ENCODE measurements around the gene PARD6A.

DNA sequence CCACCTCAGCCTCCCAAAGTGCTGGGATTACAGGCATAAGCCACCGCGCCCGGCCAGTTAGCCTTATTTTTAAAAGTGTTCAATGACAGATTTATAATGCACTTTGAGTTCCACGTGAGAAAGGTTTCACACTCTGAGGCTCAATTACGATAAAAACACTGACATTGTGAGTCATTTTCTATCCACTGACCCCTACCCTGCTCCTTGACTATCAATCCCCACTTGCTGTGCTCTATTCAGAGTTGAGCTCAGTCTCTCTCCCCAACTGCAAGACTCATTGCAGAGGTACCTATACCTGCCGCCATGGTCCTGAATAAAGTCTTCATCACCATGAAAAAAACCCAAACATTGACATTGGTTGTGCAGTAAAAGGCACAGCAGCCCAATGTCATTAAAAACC lies 49.8 kb downstream of the PARD6A start:
- TF ChIP-seq POLR2AphosphoS5 (IDR thresholded peaks at IDR 0.05; ENCODE audit: borderline replicate concordance, low read depth, low read length) (no peak), EZH2 (IDR thresholded peaks at IDR 0.05) (no peak)

Data from SK-N-MC (cell line).